Anterior cingulate cortex (tissue), 58 donors: Measurements from ENCODE around the gene PARD6G.
"Not testable (repeated sequence)": the region's sequence is repeated elsewhere in the genome, so short reads cannot be mapped to it uniquely, and the experiment has no call there.

ENCODE experiments used
- DNase-seq, 58 donors: peaks; one replicate each; lab custom pipeline; 2025; lab: John Stamatoyannopoulos, UW

PARD6G gene

DNA sequence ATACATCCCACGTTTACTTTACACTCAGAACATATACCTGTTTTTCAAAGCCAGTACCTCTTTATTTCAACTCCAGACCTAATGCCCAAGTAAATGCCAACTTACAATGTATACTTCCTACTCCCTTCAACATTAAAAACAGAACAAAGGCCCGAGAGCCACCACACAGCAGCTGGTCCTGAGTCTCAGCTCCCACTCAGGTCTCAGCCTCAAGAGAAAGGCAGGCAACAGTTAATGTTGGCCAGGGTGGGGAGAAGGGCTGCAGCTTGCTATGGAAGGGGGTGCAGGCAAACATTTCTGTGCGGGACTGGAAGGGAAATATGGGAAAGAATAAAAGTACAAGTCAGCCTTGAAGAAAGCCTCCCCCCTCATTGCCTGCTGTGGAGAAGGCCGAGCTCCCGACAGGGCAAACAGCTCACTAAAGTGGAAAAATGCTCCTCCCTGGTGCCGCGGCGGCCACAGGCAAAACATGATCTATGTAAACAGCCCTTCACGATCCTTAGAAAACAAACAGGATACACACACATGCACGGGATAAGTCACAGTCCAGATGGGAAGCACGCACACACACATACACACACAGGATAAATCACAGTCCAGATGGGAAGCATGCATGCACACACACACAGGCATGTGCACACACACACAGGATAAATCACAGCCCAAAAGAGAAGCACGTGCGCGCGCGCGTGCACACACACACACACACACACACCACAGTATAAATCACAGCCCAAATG is 70.8 kb downstream of the PARD6G start:
- no peak for DNase-seq

DNA sequence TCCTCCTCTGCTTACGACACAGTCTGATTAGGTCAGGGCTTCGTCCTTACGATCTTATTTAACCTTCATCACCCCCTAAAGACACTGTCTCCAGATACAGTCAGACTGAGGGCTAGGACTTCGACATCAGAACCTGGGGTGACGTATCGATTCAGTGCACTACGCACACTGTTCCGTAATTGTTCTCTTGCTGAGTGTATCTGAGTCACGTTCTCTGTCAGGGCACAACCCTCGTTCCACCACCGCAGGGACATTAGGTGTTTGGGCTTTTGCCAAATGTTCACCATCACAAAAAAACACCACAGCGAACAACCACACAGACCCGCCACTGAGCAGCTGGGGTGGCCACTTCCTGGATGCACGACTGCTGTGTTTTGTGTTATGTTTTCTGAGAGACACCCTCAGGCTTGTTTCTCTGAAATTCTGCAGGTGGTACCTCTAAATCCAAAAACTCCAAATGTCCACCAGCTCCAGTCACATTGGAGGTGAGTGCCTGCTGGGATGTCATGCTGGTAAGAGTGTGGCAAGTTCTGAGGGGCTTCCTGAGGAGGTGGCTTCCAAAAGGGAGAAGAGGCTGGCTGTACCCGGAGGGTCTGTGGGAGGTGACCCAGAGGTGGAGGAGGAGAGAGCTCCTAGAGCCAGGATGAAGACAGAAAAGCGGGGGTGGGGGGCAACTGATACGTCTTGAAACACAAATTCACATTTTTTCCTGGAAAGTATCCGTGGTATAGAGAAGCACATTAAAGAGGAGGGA is 71.7 kb downstream of the PARD6G start:
- no peak for DNase-seq

DNA sequence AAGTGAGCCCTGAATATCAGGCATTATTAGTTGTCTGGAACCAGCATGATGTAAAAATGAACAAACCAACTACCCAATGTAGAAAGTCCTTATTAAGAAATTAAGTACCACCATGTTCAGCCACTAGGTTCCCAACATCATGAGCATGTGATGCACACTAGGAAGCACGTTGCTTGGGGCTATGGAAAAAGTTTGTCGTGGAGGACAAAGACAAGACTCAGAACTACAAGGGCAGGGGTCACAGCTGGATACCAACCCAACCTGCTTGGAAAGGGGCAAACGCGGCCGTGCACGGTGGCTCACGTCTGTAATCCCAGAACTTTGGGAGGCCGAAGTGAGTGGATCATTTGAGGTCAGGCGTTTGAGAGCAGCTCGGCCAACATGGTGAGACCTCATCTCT is 74.3 kb downstream of the PARD6G start:
- DNase-seq: no peak

DNA sequence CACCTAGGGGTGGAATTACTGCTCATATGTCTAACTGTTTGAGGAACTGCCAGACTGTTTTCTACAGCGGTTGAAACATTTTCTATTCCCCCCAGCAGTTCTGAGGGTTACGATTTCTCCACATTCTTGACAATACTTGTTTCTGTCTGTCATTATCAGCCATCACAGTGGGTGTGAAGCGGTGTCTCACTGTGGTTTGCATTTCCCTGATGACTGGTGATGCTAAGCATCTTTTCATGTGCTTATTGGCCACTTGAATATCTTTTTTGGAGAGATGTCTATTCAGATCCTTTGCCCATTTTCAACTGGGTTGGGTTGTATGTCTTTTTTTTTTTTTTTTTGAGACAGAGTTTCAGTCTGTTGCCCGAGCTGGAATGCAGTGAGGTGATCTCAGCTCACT is 75.3 kb downstream of the PARD6G start:
- no peak for DNase-seq

- DNase-seq: peak in 32 of 58 donors; percentile 10 to 78 (median 25)
Observed at GRCh38 chr18:80171054-80171872, 76.1 kb downstream of the PARD6G start.

- DNase-seq: no peak
Observed at GRCh38 chr18:80170395-80171053, 76.8 kb downstream of the PARD6G start.

- no peak for DNase-seq
Observed at GRCh38 chr18:80169607-80170006, 77.7 kb downstream of the PARD6G start.

GRCh38 chr18:80168982-80169381 is 78.3 kb downstream of the PARD6G start:
- no peak for DNase-seq

- DNase-seq: no peak
Observed at GRCh38 chr18:80168346-80168745, 79.0 kb downstream of the PARD6G start.

- no peak for DNase-seq
Observed at GRCh38 chr18:80167931-80168330, 79.4 kb downstream of the PARD6G start.

DNA sequence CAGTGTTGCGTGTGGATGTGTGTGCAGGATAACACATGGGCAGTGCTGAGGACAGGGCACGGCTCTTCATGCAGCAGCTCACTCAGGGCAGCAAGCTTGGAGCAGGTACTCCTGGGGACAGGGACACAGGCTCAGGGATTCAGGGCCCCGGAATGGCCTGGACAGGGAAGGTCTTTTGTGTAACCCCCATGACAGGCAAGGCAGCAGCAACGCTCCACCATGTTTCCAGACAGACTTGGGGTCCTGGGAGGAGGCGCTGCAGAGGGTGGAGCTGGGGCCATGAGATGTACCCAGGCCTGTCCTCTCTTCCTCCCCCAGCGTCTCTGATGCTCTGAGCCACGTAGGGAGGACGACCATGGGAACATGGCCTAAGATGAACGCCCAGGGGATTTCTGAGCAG is 80.0 kb downstream of the PARD6G start:
- no peak for DNase-seq

GRCh38 chr18:80166725-80167124 is 80.6 kb downstream of the PARD6G start:
- no peak for DNase-seq

DNA sequence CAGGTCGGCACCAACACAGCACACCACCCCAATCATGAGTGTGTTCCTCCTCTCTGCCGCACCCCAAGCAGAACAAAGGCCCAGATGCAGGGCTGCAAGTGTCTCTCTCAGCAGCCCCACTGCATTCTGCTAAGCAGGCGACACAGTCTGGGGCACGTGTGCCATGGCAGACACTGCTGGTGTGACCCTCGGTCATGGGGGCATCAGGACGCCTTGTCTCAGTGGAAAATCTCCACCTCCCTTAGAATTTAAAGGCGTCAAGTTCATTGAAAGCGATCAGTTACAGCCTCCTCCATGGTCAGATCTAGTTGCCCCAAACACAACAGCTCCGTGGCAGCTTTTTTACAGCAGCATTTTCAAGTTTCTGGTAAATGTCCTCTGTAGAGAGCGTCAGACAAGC is 81.1 kb downstream of the PARD6G start:
- no peak for DNase-seq

GRCh38 chr18:80164727-80165355 is 82.5 kb downstream of the PARD6G start:
- not testable (repeated sequence) for DNase-seq

GRCh38 chr18:80163183-80163582 is 84.1 kb downstream of the PARD6G start:
- no peak for DNase-seq

DNA sequence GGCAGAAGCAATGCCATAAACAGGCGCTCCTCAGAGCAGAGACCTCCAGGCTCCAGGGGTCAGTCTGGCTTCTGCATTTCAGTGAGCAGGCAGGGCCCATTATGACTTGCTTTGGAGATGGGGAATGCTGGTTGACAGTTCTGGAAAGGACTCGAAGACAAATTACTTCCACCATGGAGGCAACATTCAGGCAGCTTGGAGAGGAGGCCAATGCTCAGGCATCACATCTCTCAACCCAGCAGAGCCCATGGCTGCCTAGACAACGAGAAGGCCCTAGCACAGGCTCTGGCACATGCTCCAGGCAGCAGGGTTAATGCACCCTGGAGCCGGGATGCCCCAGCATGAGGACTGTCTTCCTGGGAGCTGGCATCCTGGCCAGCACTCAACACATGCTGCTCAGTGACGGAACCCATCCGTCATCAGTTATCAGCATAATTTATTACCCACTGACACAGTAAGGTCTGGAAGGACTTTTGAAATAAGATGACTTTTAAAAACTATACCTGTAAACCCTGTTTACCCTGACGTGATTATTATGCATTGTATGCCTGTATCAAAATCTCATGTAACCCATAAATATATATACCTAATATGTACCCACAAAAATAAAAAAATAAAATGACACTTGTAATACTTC is 85.4 kb downstream of the PARD6G start:
- DNase-seq: no peak

DNA sequence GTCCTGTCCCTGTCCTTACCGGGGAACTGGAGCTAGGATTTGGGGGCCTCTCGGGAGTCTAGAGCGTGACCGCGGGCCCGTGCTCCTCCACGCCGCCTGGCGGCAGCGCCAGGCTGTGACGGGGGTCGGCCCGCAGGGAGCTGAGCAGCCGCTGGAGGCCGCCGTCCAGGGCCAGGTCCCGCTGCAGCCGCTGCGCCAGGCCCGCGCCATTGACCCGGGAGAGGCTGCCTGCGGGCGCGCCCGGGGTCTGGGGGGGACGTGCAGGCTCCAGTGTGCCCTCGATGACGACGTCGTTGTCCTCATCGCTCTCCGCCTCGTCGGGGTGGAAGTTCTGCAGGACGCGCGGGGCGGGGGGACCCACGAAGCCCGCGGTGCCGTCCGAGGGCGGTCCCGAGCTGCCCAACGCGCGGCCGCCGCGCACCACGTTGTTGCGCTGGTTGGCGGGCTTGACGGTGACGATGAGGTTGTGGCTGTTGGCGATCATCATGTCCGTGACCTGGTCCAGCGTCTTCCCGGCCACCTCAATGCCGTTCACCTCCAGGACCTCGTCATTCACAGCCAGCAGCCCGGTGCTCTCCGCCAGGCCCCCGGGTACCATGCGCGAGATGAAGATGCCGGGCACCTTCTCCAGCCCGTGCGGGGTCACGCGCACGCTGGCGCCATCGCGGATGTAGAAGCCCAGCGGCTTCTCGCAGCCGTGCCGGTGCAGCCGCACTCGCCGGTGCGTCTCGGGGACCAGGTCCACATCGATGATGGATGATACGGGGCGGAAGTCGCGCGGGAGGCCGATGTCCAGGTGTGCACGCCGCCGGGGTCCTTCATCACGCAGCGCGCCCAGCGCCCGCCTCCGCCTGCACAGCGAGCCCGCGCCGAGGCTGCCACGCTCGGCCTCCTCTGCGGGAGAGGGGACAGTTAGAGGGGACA is 87.3 kb downstream of the PARD6G start:
- DNase-seq: peak in 1 of 58 donors; percentile 29

DNA sequence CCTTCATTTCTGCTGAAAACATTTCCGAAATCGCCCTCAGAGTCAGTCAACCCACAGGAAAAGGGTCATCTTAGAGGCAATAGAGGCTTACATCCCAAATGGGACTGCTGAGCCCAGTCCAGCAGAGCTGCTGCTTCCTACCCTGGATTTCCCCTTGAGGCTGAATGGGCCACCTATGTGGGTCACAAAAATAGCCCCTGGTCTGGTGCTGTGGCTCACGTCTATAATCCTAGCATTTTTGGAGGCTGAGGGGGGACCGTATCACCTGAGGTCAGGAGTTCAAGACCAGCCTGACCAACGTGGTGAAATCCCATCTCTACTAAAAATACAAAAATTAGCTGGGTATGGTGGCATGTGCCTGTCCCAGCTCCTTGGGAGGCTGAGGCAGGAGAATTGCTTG is 88.9 kb downstream of the PARD6G start:
- DNase-seq: no peak
